H9 (cell line): ENCODE data around the gene BTD. TPM values are rescaled to one million over a fixed set of nuclear protein-coding genes. Genes with fewer than 3 reads are reported as not detected.

Experiments
- DNase-seq: peaks from one replicate; pipeline ENCODE4 v3.0.0-alpha.2; 2017
- H2AFZ ChIP-seq: one replicate; pipeline ENCODE4 v1.6.1; 2013; ENCODE audit warnings: mild to moderate bottlenecking, low read length, control low read depth, moderate library complexity
- H2AK5ac ChIP-seq: 2 replicates; pipeline ENCODE4 v1.6.1; 2013; ENCODE audit warnings: low read length, control low read depth, mixed read lengths; ENCODE audit not compliant: insufficient read length
- H2BK120ac ChIP-seq: one replicate; pipeline ENCODE4 v1.6.1; 2013; ENCODE audit warnings: low read depth, mild to moderate bottlenecking, low read length, control low read depth, inconsistent platforms; ENCODE audit not compliant: poor library complexity, severe bottlenecking
- H2BK12ac ChIP-seq: 2 replicates; pipeline ENCODE4 v1.6.1; 2013; ENCODE audit warnings: low read length, control low read depth, mixed read lengths, low read depth; ENCODE audit not compliant: insufficient read length
- H2BK15ac ChIP-seq: 2 replicates; pipeline ENCODE4 v1.6.1; 2013; ENCODE audit warnings: low read depth, low read length, control low read depth
- H2BK20ac ChIP-seq: one replicate; pipeline ENCODE4 v1.6.1; 2013; ENCODE audit warnings: low read depth, mild to moderate bottlenecking, low read length, control low read depth, inconsistent platforms; ENCODE audit not compliant: poor library complexity, severe bottlenecking
- H2BK5ac ChIP-seq: 2 replicates; pipeline ENCODE4 v1.6.1; 2013; ENCODE audit warnings: low read length, control low read depth, mixed read lengths; ENCODE audit not compliant: insufficient read length
- H3K14ac ChIP-seq: 2 replicates; pipeline ENCODE4 v1.6.1; 2013; ENCODE audit warnings: low read length, control low read depth; ENCODE audit not compliant: insufficient read depth
- H3K18ac ChIP-seq: 2 replicates; pipeline ENCODE4 v1.6.1; 2013; ENCODE audit warnings: low read depth, mild to moderate bottlenecking, mixed read lengths, low read length, control low read depth; ENCODE audit not compliant: insufficient read length
- H3K23ac ChIP-seq: 2 replicates; pipeline ENCODE4 v1.6.1; 2013; ENCODE audit warnings: low read length, control low read depth, mixed read lengths, low read depth; ENCODE audit not compliant: insufficient read length
- H3K23me2 ChIP-seq: 2 replicates; pipeline ENCODE4 v1.6.1; 2013; ENCODE audit warnings: low read depth, mild to moderate bottlenecking, mixed read lengths, low read length, control low read depth; ENCODE audit not compliant: insufficient read length, poor library complexity, severe bottlenecking
- H3K27ac ChIP-seq: 2 replicates; pipeline ENCODE4 v1.5.1; 2013; ENCODE audit warnings: low read length, control low read depth, mixed read lengths, low read depth; ENCODE audit not compliant: insufficient read length
- H3K27me3 ChIP-seq: 2 replicates; pipeline ENCODE4 v1.6.1; 2013; ENCODE audit warnings: low read length, control low read depth, inconsistent platforms; ENCODE audit not compliant: insufficient read depth
- H3K4ac ChIP-seq: 2 replicates; pipeline ENCODE4 v1.6.1; 2013; ENCODE audit warnings: low read depth, mild to moderate bottlenecking, control low read depth, inconsistent platforms, low read length, moderate library complexity
- H3K4me1 ChIP-seq: 2 replicates; pipeline ENCODE4 v1.6.1; 2013; ENCODE audit warnings: low read length, control low read depth, inconsistent platforms; ENCODE audit not compliant: insufficient read depth
- H3K4me2 ChIP-seq: 2 replicates; pipeline ENCODE4 v1.6.1; 2013; ENCODE audit warnings: low read length, control low read depth, mixed read lengths; ENCODE audit not compliant: insufficient read length, insufficient read depth
- H3K56ac ChIP-seq: 2 replicates; pipeline ENCODE4 v1.6.1; 2013; ENCODE audit warnings: low read depth, mild to moderate bottlenecking, mixed read lengths, low read length, control low read depth; ENCODE audit not compliant: insufficient read length
- H3K79me1 ChIP-seq: 2 replicates; pipeline ENCODE4 v1.6.1; 2013; ENCODE audit warnings: low read depth, mild to moderate bottlenecking, moderate library complexity, low read length, control low read depth, inconsistent platforms; ENCODE audit not compliant: insufficient read depth, poor library complexity, severe bottlenecking
- H3K79me2 ChIP-seq: 2 replicates; pipeline ENCODE4 v1.6.1; 2013; ENCODE audit warnings: low read length, control low read depth, inconsistent platforms; ENCODE audit not compliant: insufficient read depth
- H3K9ac ChIP-seq: 2 replicates; pipeline ENCODE4 v1.6.1; 2013; ENCODE audit warnings: low read length, control low read depth, mixed read lengths; ENCODE audit not compliant: insufficient read length; ENCODE audit errors: extremely low read depth
- H3K9me3 ChIP-seq: one replicate; pipeline ENCODE4 v1.6.1; 2013; ENCODE audit warnings: low read depth, low read length, inconsistent platforms; ENCODE audit not compliant: control insufficient read depth
- H3T11ph ChIP-seq: one replicate; pipeline ENCODE4 v1.6.1; 2013; ENCODE audit warnings: mild to moderate bottlenecking, low read length, control low read depth, inconsistent platforms
- H4K20me1 ChIP-seq: one replicate; pipeline ENCODE4 v1.6.1; 2013; ENCODE audit not compliant: control insufficient read depth, insufficient read length, insufficient read depth
- H4K5ac ChIP-seq: 2 replicates; pipeline ENCODE4 v1.6.1; 2013; ENCODE audit warnings: low read depth, mild to moderate bottlenecking, mixed read lengths, low read length, control low read depth; ENCODE audit not compliant: insufficient read length
- H4K8ac ChIP-seq: replicated peaks from 2 replicates; pipeline ENCODE4 v1.6.1; 2013; ENCODE audit warnings: low read length, control low read depth, mixed read lengths, low read depth; ENCODE audit not compliant: insufficient read length
- H4K91ac ChIP-seq: 2 replicates; pipeline ENCODE4 v1.6.1; 2013; ENCODE audit warnings: low read depth, mild to moderate bottlenecking, moderate library complexity, mixed read lengths, low read length, control low read depth; ENCODE audit not compliant: insufficient read length
- H3K27ac Mint-ChIP-seq, 3 experiments: 2 replicates in 2 of 3; 3 replicates in 1 of 3; pipeline ENCODE4 v1.8.0; 2020 to 2021; ENCODE audit warnings: mixed read lengths in 3 of 3, mild to moderate bottlenecking in 1 of 3, moderate library complexity in 1 of 3
- H3K27me3 Mint-ChIP-seq: 2 replicates; pipeline ENCODE4 v1.8.0; 2021; ENCODE audit warnings: low read depth, mild to moderate bottlenecking, moderate library complexity, mixed read lengths
- H3K36me3 Mint-ChIP-seq, 3 experiments: 2 replicates in 2 of 3; 3 replicates in 1 of 3; pipeline ENCODE4 v1.8.0; 2020 to 2021; ENCODE audit warnings: low read depth in 3 of 3, mixed read lengths in 3 of 3; ENCODE audit not compliant: insufficient read depth in 1 of 3
- H3K4me1 Mint-ChIP-seq, 2 experiments: 2 replicates each; pipeline ENCODE4 v1.8.0; 2020; ENCODE audit warnings: mixed read lengths in 2 of 2
- H3K4me3 Mint-ChIP-seq, 2 experiments: 2 replicates in 1 of 2; 3 replicates in 1 of 2; pipeline ENCODE4 v1.8.0; 2020 to 2021; ENCODE audit warnings: mild to moderate bottlenecking in 2 of 2, mixed read lengths in 2 of 2, moderate library complexity in 1 of 2
- H3K9me3 Mint-ChIP-seq, 2 experiments: 2 replicates in 1 of 2; 3 replicates in 1 of 2; pipeline ENCODE4 v1.8.0; 2020; ENCODE audit warnings: mild to moderate bottlenecking in 2 of 2, mixed read lengths in 2 of 2, moderate library complexity in 1 of 2
- CTCF ChIP-seq: fragments of 200-600 bp; sonication (generic); conservative IDR thresholded peaks from 3 replicates; pipeline ENCODE4 v1.8.0; 2021; ENCODE audit warnings: antibody characterized with exemption, mild to moderate bottlenecking
- WGBS: extraction: QIAGEN DNeasy Blood & Tissue Kit; methylation state at CpG from one replicate; pipeline ENCODE4 v1.1.7; 2013; ENCODE audit warnings: missing lambda C conversion rate, low lambda C conversion rate, mixed read lengths; ENCODE audit not compliant: insufficient read length; ENCODE audit errors: extremely low coverage; 5-methylcytosine and 5-hydroxymethylcytosine counted together
- total RNA-seq: library from RNA; stranded (reverse); gene quantifications from 2 replicates; pipeline ENCODE4 v1.2.1, GENCODE V29; 2021

The BTD gene
- total RNA-seq, 1 experiment from 2014 or later: 21.5 TPM

- no peaks in the 10 kb centered on the region for H4K20me1 ChIP-seq
- H2BK5ac ChIP-seq: no peak overlapping the region
- H2BK120ac ChIP-seq: no peak overlapping the region
- H2BK12ac ChIP-seq: no peak overlapping the region
- H3K27ac ChIP-seq: no peak overlapping the region
- no peak overlapping the region for H3K14ac ChIP-seq
- no peak overlapping the region for H4K5ac ChIP-seq
- H3K9ac ChIP-seq: no peak overlapping the region
- H2AK5ac ChIP-seq: no peak overlapping the region
- no CpG with 5 or more reads among the region's 13 CpGs for WGBS
- H3K56ac ChIP-seq: no peak overlapping the region
- H3K4me1 ChIP-seq: peaks cover 21% of the 10 kb centered on the region
- no peak overlapping the region for H3T11ph ChIP-seq
- peaks cover 62 to 68% of the 10 kb centered on the region in 2 experiments for H3K4me1 Mint-ChIP-seq
- no peak overlapping the region for H3K4me3 Mint-ChIP-seq
- no peak overlapping the region for H3K23ac ChIP-seq
- peaks cover 4 to 5% (median 4%) of the 10 kb centered on the region in 3 experiments; a peak in 4 of 7 replicates for H3K36me3 Mint-ChIP-seq
- H2BK15ac ChIP-seq: no peak overlapping the region
- H4K91ac ChIP-seq: no peak overlapping the region
- H4K8ac ChIP-seq: no peak overlapping the region
- H3K4ac ChIP-seq: no peak overlapping the region
- no peak overlapping the region for H3K18ac ChIP-seq
- no peaks in the 10 kb centered on the region for H3K27me3 Mint-ChIP-seq
- no peak for DNase-seq
- no peak for TF ChIP-seq CTCF
- peak overlapping the region in 1 of 3 experiments; percentile 45; a peak in 1 of 7 replicates for H3K27ac Mint-ChIP-seq
- H2BK20ac ChIP-seq: no peak overlapping the region
- H2AFZ ChIP-seq: no peak overlapping the region
- H3K9me3 ChIP-seq: no peaks in the 10 kb centered on the region
- no peaks in the 10 kb centered on the region for H3K9me3 Mint-ChIP-seq
- no peaks in the 10 kb centered on the region for H3K79me2 ChIP-seq
- H3K23me2 ChIP-seq: no peaks in the 10 kb centered on the region
- H3K79me1 ChIP-seq: no peaks in the 10 kb centered on the region
- H3K4me2 ChIP-seq: no peak overlapping the region
- H3K27me3 ChIP-seq: no peaks in the 10 kb centered on the region
Measured at GRCh38 chr3:15635121-15635661, 33.6 kb downstream of the BTD start.
